GM12801 (cell line): Measurements from ENCODE around the gene DNAAF9.

Experiments used
- TF ChIP-seq, protein P1 (sequence below): IDR thresholded peaks from one replicate; pipeline ENCODE4 v1.5.1; 2011; ENCODE audit warnings: control low read depth; ENCODE audit not compliant: insufficient read length; ENCODE audit errors: extremely low read depth

DNAAF9 gene

DNA sequence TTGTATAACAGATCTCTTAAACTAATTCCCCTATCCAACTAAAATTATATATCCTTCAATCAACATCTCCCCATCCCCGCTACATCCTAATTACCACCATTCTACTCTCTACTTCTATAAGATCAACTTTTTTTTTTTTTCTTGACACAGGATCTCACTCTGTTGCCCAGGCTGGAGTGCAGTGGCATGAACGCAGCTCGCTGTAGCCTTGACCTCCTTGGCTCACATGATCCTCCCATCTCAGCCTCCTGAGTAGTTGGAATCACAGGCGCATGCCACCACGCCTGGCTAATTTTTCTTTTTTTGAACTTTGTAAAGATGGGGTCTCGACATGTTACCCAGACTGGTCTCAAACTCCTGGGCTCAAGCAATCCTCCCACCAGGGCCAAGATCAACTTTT, 5.0 kb downstream of the DNAAF9 start:
- TF ChIP-seq, protein P1, sequence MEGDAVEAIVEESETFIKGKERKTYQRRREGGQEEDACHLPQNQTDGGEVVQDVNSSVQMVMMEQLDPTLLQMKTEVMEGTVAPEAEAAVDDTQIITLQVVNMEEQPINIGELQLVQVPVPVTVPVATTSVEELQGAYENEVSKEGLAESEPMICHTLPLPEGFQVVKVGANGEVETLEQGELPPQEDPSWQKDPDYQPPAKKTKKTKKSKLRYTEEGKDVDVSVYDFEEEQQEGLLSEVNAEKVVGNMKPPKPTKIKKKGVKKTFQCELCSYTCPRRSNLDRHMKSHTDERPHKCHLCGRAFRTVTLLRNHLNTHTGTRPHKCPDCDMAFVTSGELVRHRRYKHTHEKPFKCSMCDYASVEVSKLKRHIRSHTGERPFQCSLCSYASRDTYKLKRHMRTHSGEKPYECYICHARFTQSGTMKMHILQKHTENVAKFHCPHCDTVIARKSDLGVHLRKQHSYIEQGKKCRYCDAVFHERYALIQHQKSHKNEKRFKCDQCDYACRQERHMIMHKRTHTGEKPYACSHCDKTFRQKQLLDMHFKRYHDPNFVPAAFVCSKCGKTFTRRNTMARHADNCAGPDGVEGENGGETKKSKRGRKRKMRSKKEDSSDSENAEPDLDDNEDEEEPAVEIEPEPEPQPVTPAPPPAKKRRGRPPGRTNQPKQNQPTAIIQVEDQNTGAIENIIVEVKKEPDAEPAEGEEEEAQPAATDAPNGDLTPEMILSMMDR = no peak

DNA sequence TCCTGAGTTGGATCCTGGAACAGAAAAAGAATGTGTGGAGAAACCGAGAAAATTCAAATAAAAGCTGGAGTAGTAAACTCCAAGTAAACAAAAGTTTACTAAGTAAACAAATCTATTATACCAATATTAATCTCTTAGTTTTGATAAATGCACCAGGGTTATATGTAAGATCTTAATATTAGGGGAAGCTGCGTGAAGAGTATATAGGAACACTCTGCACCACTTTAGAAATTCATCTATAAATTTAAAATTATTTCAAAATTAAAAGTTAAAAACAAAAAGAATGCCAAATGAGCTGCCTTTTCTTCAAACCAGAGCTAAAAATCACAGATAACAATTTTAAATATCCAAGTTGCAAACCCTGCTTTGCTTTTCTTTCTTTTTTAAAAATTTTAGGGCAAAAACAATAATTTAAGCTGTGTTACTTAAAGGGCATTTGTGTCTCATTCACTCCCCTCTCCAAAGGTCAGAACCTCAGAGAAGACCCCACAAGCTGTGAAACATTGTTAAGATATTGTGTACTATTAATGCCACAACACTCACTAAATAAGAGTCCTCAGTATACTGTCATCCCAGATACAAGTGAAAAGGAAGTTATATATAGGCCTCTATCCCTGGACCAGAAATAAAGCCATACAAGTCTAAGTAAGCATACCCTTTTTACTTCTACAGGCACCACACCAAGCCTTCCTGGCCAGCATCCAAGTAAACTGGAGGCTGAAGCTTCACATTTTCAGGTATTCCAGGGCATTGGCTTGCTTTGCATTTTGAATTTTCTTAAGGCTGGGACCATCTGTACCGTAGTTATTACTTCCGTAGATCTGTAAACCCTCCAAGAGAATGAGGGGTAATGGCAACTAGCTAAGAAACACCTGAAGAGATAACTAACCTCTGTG, 7.0 kb downstream of the DNAAF9 start:
- TF ChIP-seq, protein P1 = no peak

DNA sequence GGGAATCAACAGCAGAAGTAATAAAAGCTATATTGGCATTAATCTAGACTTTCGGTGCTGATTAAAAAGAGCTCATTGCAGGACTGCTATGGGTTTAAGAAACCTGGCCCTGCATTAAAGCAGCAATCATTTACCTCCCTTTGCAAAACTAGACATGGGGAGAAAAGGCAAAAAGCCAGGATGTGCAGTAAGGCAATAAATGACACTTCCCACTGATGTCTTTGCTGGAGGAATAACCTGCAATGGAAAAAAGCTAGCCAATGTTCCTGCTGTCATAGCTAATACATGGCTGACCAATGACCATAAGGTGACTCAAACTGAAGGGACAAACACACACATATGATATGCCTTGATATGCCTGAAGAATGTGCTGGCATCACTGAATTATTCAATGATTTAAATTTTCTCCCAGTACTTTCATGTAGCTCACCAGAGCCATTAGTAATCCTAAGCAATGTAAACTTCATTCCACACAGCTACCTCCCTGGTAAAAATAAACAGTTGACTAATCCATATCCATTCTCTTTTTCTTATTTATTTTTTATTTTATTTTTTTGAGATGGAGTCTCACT, 8.7 kb downstream of the DNAAF9 start:
- TF ChIP-seq, protein P1 = no peak

DNA sequence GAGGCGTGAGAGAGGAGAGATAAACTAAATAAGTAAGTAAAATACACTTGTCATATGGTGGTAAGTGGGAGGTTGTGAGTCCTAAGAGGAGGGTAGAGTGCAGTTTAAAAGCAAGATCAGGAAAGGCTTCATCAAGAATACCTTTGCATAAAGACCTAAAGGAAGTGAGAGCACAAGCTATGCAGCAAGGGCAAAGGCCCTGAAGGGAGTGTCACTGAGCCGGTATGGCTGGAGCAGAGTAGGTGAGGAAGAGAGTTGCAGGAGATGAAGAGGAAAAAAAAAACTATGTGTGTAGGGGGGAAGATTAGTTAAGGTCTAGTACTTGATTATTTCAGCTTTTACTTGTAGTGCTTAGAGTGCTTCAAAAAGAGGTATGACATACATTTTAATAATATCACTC, 11.0 kb downstream of the DNAAF9 start:
- TF ChIP-seq, protein P1 = no peak

DNA sequence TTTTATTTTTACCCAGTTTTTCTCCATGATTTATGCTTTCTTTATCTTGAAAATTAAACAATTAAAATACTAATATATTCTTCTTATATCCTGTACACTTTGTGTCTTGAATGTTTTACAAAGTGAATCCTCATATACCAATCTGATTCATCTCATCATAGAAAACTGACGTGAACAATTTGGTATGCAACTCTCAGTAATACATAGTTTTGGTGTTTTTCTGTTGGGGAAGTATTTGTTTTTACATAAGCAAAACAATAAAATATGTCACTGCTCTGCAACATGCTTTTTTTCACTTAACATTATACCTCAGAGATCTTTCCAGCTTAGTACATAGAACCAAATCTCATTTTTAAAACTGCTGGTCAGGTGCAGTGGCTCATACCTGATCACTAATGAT, 14.7 kb downstream of the DNAAF9 start:
- TF ChIP-seq, protein P1 = no peak

DNA sequence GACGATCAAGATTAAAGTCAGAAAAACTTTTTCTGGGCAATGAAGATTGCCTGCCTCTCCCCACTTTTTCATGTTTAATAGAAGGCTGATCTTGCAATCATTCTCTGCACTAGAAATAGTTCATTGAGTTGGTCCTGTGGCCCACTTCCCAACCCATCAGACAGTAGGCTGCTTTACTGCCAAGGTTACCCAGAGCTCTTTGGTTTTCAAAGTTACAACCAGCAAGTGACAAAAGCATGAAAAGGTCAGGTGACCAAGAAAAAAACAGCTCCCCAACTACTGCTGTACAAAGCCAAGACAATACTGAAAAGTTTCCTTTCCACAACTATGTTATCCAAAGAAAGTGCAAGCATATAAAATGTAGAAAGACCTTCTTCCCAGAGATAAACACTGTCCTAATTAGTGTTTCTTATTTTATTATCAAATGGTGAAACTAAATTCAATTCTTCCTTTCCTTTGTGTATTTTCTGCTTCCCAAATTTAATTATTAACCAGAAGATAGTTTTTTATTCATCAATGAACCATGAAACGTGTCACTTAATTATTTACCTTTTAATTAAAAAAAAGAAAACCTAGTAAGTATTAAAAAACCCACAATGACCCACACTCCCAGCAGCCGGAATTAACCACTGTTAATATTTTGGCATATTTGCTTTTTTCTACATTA, 16.6 kb downstream of the DNAAF9 start:
- TF ChIP-seq, protein P1 = no peak

DNA sequence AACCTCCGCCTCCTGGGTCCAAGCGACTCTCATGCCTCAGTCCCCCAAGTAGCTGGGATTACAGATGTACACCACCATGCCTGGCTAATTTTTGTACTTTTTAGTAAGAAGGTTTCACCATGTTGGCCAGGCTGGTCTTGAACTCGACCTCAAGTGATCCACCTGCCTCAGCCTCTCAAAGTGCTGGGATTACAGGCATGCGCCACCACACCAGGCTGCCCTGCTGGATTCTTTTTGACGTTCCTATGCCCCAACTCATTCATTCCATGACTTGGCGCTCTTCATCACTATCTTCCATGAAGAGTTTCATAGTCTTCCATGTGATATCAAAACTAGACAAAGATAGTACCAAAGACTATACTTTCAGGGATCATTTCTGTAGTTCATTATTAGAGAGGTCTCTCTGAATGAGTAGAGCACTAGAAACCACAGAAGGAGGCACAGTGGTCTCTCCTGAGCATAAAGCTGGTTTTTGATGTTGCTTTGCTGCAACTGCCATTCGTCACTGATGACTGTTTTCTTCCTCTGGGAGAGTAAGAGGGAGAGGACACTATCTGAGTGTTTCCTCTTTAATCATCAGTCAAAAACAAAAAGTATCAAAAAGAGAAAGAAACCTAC, 23.5 kb downstream of the DNAAF9 start:
- TF ChIP-seq, protein P1 = no peak
